ENCODE measurements around the gene IFT81. TPM values are rescaled to one million over a fixed set of nuclear protein-coding genes. Genes with fewer than 3 reads are reported as not detected.

IFT81 gene
- polyA plus RNA-seq, 3 donors = 0.39 to 0.97 (median 0.47) TPM

GRCh38 chr12:110222433-110222832 is 98.3 kb downstream of the IFT81 start:
- intact Hi-C loops (cut with micrococcal nuclease) = loop anchor here in 1 of 2 donors (10.0 kb wide), 1 partner anchor 98 kb away; the partner anchor contains the start of gene IFT81
- no peaks in the 10 kb centered on the region for H3K36me3 Mint-ChIP-seq
- peaks cover 0 to 3% (median 1%) of the 10 kb centered on the region in 3 donors for H3K27me3 Mint-ChIP-seq (ENCODE audit: low read depth in 3 of 3)
- no peak overlapping the region for H3K27ac ChIP-seq (ENCODE audit: low read depth in 1 of 2, low read length in 2 of 2)
- H3K36me3 ChIP-seq (replicated peaks in 1 of 2; ENCODE audit: control insufficient read depth in 1 of 2, insufficient read depth in 2 of 2, low read length in 2 of 2) = no peaks in the 10 kb centered on the region
- H3K27me3 ChIP-seq (ENCODE audit: control insufficient read depth in 2 of 2, insufficient read depth in 2 of 2, low read length in 2 of 2) = no peaks in the 10 kb centered on the region
- no peak overlapping the region for H3K9ac ChIP-seq (ENCODE audit: insufficient read depth, low read length, poor library complexity, severe bottlenecking)
- WGBS (ENCODE audit: insufficient coverage) = no CpG with 5 or more reads among the region's 1 CpG
- H3K27ac Mint-ChIP-seq = no peak overlapping the region
- no peaks in the 10 kb centered on the region for H4K20me1 ChIP-seq (ENCODE audit: insufficient read depth, low read length)
- no peak for DNase-seq
- H3K4me3 ChIP-seq (replicated peaks in 1 of 3; ENCODE audit: low read depth in 2 of 3, low read length in 3 of 3) = no peak overlapping the region
- no peak overlapping the region for H3K4me2 ChIP-seq (replicated peaks; ENCODE audit: extremely low read depth, low read length, poor library complexity, severe bottlenecking)
- TF ChIP-seq CTCF (IDR thresholded peaks at IDR 0.05) = no peak
- H3K4me1 Mint-ChIP-seq = peaks cover 19% of the 10 kb centered on the region
- H3K9me3 Mint-ChIP-seq = no peaks in the 10 kb centered on the region
- H3K4me3 Mint-ChIP-seq = no peak overlapping the region
- no peaks in the 10 kb centered on the region for H3K9me3 ChIP-seq (replicated peaks in 1 of 2; ENCODE audit: control insufficient read depth in 1 of 2, insufficient read depth in 1 of 2, low read length in 2 of 2)
- peak overlapping the region; percentile 3 for H2AFZ ChIP-seq (ENCODE audit: insufficient read depth, low read depth, low read length, poor library complexity, severe bottlenecking)
- peaks cover 19 to 23% of the 10 kb centered on the region in 2 donors for H3K4me1 ChIP-seq (ENCODE audit: control insufficient read depth in 1 of 2, insufficient read depth in 2 of 2, low read length in 2 of 2)
- H3K79me2 ChIP-seq (ENCODE audit: insufficient read depth, low read length) = no peaks in the 10 kb centered on the region

GRCh38 chr12:110223777-110224378 is 99.7 kb downstream of the IFT81 start:
- intact Hi-C loops (cut with micrococcal nuclease) = loop anchor here in 1 of 2 donors (10.0 kb wide), 1 partner anchor 99 kb away; the partner anchor contains the start of gene IFT81
- Histone ChIP-seq H3K4me3 (replicated peaks in 1 of 3; ENCODE audit: low read depth in 2 of 3, low read length in 3 of 3) (peak overlapping the region in 1 of 3 experiments; percentile 37), H3K4me2 (replicated peaks; ENCODE audit: extremely low read depth, low read length, poor library complexity, severe bottlenecking) (peak overlapping the region; percentile 51), H3K4me1 (ENCODE audit: control insufficient read depth in 1 of 2, insufficient read depth in 2 of 2, low read length in 2 of 2) (peaks cover 27 to 30% of the 10 kb centered on the region in 2 donors), H3K27me3 (ENCODE audit: control insufficient read depth in 2 of 2, insufficient read depth in 2 of 2, low read length in 2 of 2) (no peaks in the 10 kb centered on the region), H4K20me1 (ENCODE audit: insufficient read depth, low read length) (no peaks in the 10 kb centered on the region), H3K36me3 (replicated peaks in 1 of 2; ENCODE audit: control insufficient read depth in 1 of 2, insufficient read depth in 2 of 2, low read length in 2 of 2) (no peaks in the 10 kb centered on the region), H3K9me3 (replicated peaks in 1 of 2; ENCODE audit: control insufficient read depth in 1 of 2, insufficient read depth in 1 of 2, low read length in 2 of 2) (no peaks in the 10 kb centered on the region), H3K79me2 (ENCODE audit: insufficient read depth, low read length) (no peaks in the 10 kb centered on the region), H3K9ac (ENCODE audit: insufficient read depth, low read length, poor library complexity, severe bottlenecking) (no peak overlapping the region), H2AFZ (ENCODE audit: insufficient read depth, low read depth, low read length, poor library complexity, severe bottlenecking) (no peak overlapping the region), H3K27ac (ENCODE audit: low read depth in 1 of 2, low read length in 2 of 2) (peak overlapping the region in 1 of 2 donors; percentile 59)
- Mint-ChIP-seq H3K27me3 (ENCODE audit: low read depth in 3 of 3) (peaks cover 0 to 4% (median 3%) of the 10 kb centered on the region in 3 donors), H3K4me3 (peak overlapping the region in 1 of 2 donors; percentile 19), H3K27ac (peak overlapping the region in 6 of 7 donors; percentile 31 to 86 (median 58)), H3K9me3 (peaks cover 0 to 1% (median 0%) of the 10 kb centered on the region in 7 donors), H3K36me3 (no peaks in the 10 kb centered on the region), H3K4me1 (peaks cover 27% of the 10 kb centered on the region)
- no CpG with 5 or more reads among the region's 4 CpGs for WGBS (ENCODE audit: insufficient coverage)
- no peak for TF ChIP-seq CTCF (IDR thresholded peaks at IDR 0.05)
- no peak for DNase-seq

Measured in CD14-positive monocyte (primary cell).